ENCODE data around the gene SYNGR3.

DNA sequence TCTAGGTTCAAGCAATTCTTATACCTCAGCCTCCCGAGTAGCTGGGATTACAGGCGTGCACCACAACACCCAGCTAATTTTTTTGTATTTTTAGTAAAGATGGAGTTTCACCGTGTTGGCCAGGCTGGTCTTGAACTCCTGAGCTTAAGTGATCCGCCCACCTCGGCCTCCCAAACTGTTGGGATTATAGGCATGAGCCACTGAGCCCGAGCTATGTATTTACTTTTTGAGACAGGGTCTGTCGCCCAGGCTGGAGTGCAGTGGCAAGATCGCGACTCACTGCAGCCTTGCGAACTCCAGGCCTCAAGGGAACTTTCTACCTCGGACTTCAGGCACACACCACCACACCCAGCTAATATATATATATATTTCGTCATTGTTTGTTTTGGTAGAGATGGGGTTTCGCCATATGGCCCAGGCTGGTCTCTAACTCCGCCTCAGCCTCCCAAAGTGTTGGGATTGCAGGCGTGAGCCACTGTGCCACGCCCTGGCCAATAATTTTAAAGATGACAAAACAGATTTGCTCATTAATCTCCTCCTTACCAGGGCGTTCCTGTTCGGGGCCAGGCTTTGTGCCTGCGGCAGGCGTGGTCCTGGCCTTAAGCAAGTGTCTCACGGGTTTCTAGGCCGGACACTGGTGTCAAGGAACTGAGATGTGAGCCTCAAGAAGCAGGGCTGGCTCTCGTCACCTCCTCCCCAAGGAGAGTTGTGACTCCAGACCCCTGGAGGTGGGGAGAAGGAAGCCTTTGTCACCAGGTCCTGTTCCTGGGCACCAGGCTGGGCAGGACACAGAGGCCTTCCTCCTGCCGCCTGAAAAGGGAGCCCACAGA is 25.6 kb downstream of the SYNGR3 start:
- TF ChIP-seq, protein P1, sequence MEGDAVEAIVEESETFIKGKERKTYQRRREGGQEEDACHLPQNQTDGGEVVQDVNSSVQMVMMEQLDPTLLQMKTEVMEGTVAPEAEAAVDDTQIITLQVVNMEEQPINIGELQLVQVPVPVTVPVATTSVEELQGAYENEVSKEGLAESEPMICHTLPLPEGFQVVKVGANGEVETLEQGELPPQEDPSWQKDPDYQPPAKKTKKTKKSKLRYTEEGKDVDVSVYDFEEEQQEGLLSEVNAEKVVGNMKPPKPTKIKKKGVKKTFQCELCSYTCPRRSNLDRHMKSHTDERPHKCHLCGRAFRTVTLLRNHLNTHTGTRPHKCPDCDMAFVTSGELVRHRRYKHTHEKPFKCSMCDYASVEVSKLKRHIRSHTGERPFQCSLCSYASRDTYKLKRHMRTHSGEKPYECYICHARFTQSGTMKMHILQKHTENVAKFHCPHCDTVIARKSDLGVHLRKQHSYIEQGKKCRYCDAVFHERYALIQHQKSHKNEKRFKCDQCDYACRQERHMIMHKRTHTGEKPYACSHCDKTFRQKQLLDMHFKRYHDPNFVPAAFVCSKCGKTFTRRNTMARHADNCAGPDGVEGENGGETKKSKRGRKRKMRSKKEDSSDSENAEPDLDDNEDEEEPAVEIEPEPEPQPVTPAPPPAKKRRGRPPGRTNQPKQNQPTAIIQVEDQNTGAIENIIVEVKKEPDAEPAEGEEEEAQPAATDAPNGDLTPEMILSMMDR (IDR thresholded peaks at IDR 0.05), result peak in 1 of 6 experiments; percentile 3
- peak in 1 of 2 donors; percentile 34 for TF ChIP-seq POLR2A (IDR thresholded peaks at IDR 0.05)
